Cardiac muscle cell (in vitro differentiated cells and primary cell): ENCODE results near the gene CHD9. TPM values are rescaled to one million over a fixed set of nuclear protein-coding genes. Genes with fewer than 3 reads are reported as not detected.

Experiments used
- DNase-seq, 2 donors: peaks; one replicate each; pipeline versions ENCODE4 v3.0.0 to v3.0.0-alpha.2; 2010 to 2017; ENCODE audit warnings: low read depth in 1 of 2, low spot score in 1 of 2
- H3K27ac ChIP-seq: fragments of 200-600 bp; sonication (generic); 2 replicates; pipeline ENCODE4 v1.5.1; 2016
- H3K27me3 ChIP-seq: fragments of 200-600 bp; sonication (generic); 2 replicates; pipeline ENCODE4 v1.6.0; 2016; ENCODE audit warnings: control low read depth
- H3K36me3 ChIP-seq: fragments of 200-600 bp; sonication (generic); 2 replicates; pipeline ENCODE4 v1.5.1; 2016; ENCODE audit warnings: control low read depth
- H3K4me1 ChIP-seq: fragments of 200-600 bp; sonication (generic); 2 replicates; pipeline ENCODE4 v1.8.1; 2017; ENCODE audit warnings: low read depth, mild to moderate bottlenecking, mixed run types
- H3K4me3 ChIP-seq: fragments of 200-600 bp; sonication (generic); 2 replicates; pipeline ENCODE4 v1.5.1; 2016; ENCODE audit warnings: mild to moderate bottlenecking
- H3K9me3 ChIP-seq: fragments of 200-600 bp; sonication (generic); 2 replicates; pipeline ENCODE4 v1.5.1; 2017; ENCODE audit warnings: low read depth, mild to moderate bottlenecking, control low read depth
- polyA plus RNA-seq: library from polyadenylated mRNA; unstranded; fragments of >200 nt; fragmentation: Nextera tagmentation; extraction: Ambion mirVana; gene quantifications from 2 replicates; pipeline ENCODE4 v1.2.1, GENCODE V29; 2016
- total RNA-seq: library from RNA; depleted of rRNA; stranded (reverse); fragments of >200 nt; gene quantifications from 2 replicates; pipeline ENCODE4 v1.2.3, GENCODE V29; 2016
- TF ChIP-seq, protein P1 (sequence below): IDR thresholded peaks from 2 replicates; pipeline ENCODE4 v1.5.1; 2012; ENCODE audit warnings: low read depth, mild to moderate bottlenecking, low read length

The CHD9 gene
- total and polyA plus RNA-seq, 2 experiments from 2014 or later: 54.8 to 78.9 TPM

DNA sequence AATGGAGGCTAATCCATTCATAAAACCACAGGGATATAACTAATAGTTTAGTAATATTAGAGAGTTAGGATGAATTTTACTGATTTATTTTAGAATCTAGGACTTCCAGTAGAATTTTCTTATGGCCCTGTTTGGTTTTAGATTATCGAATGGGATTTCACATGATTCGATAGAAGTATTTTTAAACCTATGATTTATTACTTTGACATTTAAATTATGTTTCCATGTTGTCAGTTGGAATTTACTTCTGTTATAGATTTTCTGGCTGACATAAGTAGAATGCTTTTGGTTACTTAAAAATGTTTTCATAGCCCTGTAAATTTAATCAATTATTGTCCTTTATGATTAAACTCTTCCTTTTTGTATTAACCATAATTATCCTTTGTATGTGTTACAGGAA, 158.8 kb downstream of the CHD9 start:
- no peak for DNase-seq
- H3K4me1 ChIP-seq: peaks cover 20% of the 10 kb centered on the region
- peak overlapping the region; percentile 4 for H3K4me3 ChIP-seq
- TF ChIP-seq, protein P1, sequence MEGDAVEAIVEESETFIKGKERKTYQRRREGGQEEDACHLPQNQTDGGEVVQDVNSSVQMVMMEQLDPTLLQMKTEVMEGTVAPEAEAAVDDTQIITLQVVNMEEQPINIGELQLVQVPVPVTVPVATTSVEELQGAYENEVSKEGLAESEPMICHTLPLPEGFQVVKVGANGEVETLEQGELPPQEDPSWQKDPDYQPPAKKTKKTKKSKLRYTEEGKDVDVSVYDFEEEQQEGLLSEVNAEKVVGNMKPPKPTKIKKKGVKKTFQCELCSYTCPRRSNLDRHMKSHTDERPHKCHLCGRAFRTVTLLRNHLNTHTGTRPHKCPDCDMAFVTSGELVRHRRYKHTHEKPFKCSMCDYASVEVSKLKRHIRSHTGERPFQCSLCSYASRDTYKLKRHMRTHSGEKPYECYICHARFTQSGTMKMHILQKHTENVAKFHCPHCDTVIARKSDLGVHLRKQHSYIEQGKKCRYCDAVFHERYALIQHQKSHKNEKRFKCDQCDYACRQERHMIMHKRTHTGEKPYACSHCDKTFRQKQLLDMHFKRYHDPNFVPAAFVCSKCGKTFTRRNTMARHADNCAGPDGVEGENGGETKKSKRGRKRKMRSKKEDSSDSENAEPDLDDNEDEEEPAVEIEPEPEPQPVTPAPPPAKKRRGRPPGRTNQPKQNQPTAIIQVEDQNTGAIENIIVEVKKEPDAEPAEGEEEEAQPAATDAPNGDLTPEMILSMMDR: no peak
- H3K27ac ChIP-seq: no peak overlapping the region
- H3K27me3 ChIP-seq: no peaks in the 10 kb centered on the region
- peaks cover 4% of the 10 kb centered on the region for H3K36me3 ChIP-seq
- no peaks in the 10 kb centered on the region for H3K9me3 ChIP-seq

DNA sequence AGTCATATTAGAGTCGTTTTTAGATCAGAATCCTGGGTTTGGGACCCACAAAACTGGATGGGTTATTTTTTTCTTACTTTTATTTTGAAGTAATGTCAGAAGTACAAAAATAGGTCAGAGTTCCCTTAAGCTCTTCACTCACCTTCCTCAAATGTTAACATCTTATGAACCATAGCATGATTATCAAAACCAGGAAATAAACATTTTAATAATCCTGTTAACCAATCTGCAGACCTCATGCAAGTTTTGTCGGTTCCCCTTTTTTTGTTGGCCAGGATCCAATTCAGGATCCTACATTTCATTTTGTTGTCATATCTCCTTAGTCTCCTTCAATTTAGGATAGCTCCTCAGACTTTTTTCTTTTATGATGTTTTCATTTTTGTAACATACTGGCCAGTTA, 162.0 kb downstream of the CHD9 start:
- Histone ChIP-seq H3K4me1 (peaks cover 41% of the 10 kb centered on the region), H3K36me3 (peaks cover 4% of the 10 kb centered on the region), H3K27me3 (no peaks in the 10 kb centered on the region), H3K9me3 (no peaks in the 10 kb centered on the region), H3K27ac (no peak overlapping the region), H3K4me3 (no peak overlapping the region)
- DNase-seq: no peak
- TF ChIP-seq, protein P1: no peak

DNA sequence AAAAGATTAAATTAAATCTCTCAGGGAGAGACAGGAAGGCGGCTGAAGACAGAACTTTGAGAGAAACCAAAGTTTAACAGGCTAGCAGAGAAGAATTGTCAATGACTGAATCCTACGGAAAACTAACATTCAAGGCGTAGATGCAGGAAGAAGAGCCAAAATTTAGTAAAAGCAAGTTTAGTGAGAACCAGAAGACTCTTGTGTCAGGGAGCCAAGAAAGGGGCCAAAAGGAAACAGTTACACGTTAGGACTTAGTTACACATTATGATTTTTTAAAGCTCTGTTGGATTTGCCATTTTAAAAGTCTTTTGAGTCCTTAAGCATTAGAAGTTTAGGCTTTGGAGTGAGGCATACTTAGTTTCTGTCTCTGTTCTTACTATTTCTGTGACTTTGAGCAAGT, 164.6 kb downstream of the CHD9 start:
- H3K9me3 ChIP-seq: no peaks in the 10 kb centered on the region
- peaks cover 21% of the 10 kb centered on the region for H3K36me3 ChIP-seq
- DNase-seq: peak in 1 of 2 donors; percentile 25

DNA sequence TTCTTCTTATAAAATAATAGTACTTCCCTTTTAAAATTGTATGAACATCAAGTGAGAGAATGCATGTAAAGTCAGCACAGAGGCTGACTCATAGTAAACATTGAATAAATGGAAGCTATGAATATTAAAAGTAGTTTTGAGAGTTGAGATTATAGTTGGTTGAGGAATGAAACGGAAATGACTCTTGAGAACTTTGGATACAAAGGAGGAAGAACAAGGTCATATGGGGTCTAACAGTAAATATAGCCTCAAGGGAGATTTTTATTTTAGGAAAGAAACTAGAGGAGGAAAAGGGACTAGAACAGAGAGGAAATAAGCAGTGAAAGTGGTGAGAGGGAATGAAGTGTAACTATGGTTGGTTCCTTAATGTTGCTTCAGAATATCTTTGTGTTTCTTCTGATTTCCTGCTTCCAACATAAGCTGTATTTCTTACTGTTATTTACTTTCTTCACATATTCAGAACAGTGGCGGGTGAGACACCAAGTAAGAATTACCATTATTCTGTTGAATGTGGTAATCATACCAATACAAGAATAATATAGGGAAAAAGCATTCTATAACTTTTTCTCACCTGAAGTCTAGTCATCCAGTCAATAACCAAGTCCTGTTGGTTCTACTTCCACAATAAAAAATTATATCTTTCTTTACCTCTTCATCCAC, 165.1 kb downstream of the CHD9 start:
- DNase-seq: peak in 1 of 2 donors; percentile 49
- Histone ChIP-seq H3K27ac (peak overlapping the region; percentile 66), H3K9me3 (no peaks in the 10 kb centered on the region), H3K36me3 (peaks cover 25% of the 10 kb centered on the region), H3K4me3 (no peak overlapping the region), H3K27me3 (no peaks in the 10 kb centered on the region), H3K4me1 (peaks cover 28% of the 10 kb centered on the region)
- TF ChIP-seq, protein P1: no peak

More for the DNA sequence above, 164.6 kb downstream of the CHD9 start:
- H3K27ac ChIP-seq: peak overlapping the region; percentile 66
- H3K27me3 ChIP-seq: no peaks in the 10 kb centered on the region
- H3K4me1 ChIP-seq: peaks cover 28% of the 10 kb centered on the region
- H3K4me3 ChIP-seq: no peak overlapping the region
- TF ChIP-seq, protein P1: no peak

DNA sequence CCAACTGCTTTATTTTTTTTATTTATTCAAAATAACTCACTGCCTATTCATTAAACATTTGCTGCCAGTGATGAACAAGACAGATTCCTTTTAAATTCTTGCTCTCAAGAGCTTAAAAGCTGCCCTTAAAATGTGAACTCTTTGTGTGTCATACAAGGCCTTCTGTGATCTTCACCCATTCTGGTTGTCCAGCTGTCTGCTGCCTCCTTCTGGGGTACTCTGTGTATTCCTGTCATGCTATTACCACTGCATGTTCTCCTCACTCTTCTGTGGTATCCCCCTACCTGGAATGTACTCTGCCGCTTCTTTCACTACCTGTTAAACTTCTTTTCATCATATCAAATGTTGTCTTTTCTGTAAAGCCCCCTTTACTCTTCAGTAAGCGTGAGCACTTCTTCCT, 165.8 kb downstream of the CHD9 start:
- peaks cover 31% of the 10 kb centered on the region for H3K36me3 ChIP-seq
- peaks cover 28% of the 10 kb centered on the region for H3K4me1 ChIP-seq
- H3K4me3 ChIP-seq: no peak overlapping the region
- H3K27ac ChIP-seq: peak overlapping the region; percentile 66
- no peaks in the 10 kb centered on the region for H3K9me3 ChIP-seq
- DNase-seq: peak; percentile 9 to 50
- H3K27me3 ChIP-seq: no peaks in the 10 kb centered on the region
- TF ChIP-seq, protein P1: peak; percentile 26
